Measurements from ENCODE around the gene KIF2C.

Gene KIF2C

GRCh38 chr1:44806704-44807363 lies 67.2 kb downstream of the KIF2C start, which contains the start of gene DYNLT4:
Gene DYNLT4 (minus strand): TSS chr1:44807351. CDS start chr1:44806668, 683 bp downstream.
- peak within 1 kb of the TSS; percentile 96 for H3K27ac ChIP-seq (ENCODE audit: poor library complexity, severe bottlenecking)
- H3K27me3 ChIP-seq (ENCODE audit: insufficient read depth, poor library complexity, severe bottlenecking): no peaks in the 10 kb centered on the region
- TF ChIP-seq CTCF (IDR thresholded peaks at IDR 0.05; ENCODE audit: poor library complexity, severe bottlenecking): no peak
- no peaks in the 10 kb centered on the region for H3K9me3 ChIP-seq (ENCODE audit: severe bottlenecking)
- peaks cover 45% of the 10 kb centered on the region for H3K36me3 ChIP-seq (ENCODE audit: low read depth)
- DNase-seq (ENCODE audit: low spot score) (no peak), ATAC-seq (ENCODE audit: low read depth) (peak; percentile 18)
- H3K4me3 ChIP-seq (ENCODE audit: severe bottlenecking): no peak within 1 kb of the TSS
- H3K4me1 ChIP-seq (ENCODE audit: insufficient read depth, poor library complexity, severe bottlenecking): peaks cover 28% of the 10 kb centered on the region

DNA sequence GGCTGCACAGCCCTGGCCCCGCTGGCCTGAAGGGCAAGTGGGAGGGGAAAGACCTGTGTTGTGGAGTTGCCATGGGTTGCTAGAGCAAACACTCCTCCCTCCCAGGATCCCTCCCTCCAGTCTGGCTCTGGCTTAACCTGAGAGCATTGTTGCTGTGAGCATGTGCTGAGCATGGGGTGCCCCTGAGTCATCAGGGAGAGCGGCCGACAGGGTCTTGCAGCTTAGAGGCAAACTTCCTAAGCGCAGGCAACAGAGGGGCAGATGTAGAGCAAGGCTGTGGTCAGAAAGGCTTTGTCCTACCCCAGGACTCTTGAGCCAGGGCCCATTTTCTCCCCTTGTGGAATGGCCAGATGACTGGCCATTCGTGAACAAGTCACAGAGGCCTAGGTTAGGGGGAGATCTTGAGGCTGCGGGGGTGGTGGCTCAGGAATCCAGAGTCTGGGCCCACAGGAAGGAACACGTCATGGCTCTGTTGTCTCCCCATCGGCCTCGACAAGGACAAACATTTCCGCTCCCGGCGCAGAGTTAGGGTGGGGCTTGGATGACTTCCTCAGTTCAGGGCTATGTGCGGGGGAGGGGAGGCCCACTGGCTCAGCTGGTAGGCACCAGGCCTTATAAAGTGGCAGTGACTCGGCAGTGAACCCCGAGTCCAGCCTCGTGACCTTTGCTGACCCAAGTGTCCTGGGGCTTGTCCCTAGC lies 67.9 kb downstream of the KIF2C start:
- H3K36me3 ChIP-seq (ENCODE audit: low read depth): peaks cover 38% of the 10 kb centered on the region
- ATAC-seq (ENCODE audit: low read depth) (peak; percentile 82), DNase-seq (ENCODE audit: low spot score) (peak; percentile 99)
- peaks cover 28% of the 10 kb centered on the region for H3K4me1 ChIP-seq (ENCODE audit: insufficient read depth, poor library complexity, severe bottlenecking)
- TF ChIP-seq CTCF (IDR thresholded peaks at IDR 0.05; ENCODE audit: poor library complexity, severe bottlenecking): no peak
- no peaks in the 10 kb centered on the region for H3K9me3 ChIP-seq (ENCODE audit: severe bottlenecking)
- H3K27ac ChIP-seq (ENCODE audit: poor library complexity, severe bottlenecking): peak overlapping the region; percentile 96
- H3K4me3 ChIP-seq (ENCODE audit: severe bottlenecking): no peak overlapping the region
- H3K27me3 ChIP-seq (ENCODE audit: insufficient read depth, poor library complexity, severe bottlenecking): no peaks in the 10 kb centered on the region

- no peak for DNase-seq (ENCODE audit: low spot score)
- Histone ChIP-seq H3K4me1 (ENCODE audit: insufficient read depth, poor library complexity, severe bottlenecking) (peaks cover 28% of the 10 kb centered on the region), H3K27ac (ENCODE audit: poor library complexity, severe bottlenecking) (peak within 1 kb of the TSS; percentile 96), H3K36me3 (ENCODE audit: low read depth) (peaks cover 30% of the 10 kb centered on the region), H3K27me3 (ENCODE audit: insufficient read depth, poor library complexity, severe bottlenecking) (no peaks in the 10 kb centered on the region), H3K9me3 (ENCODE audit: severe bottlenecking) (no peaks in the 10 kb centered on the region), H3K4me3 (ENCODE audit: severe bottlenecking) (no peak within 1 kb of the TSS)
- TF ChIP-seq CTCF (IDR thresholded peaks at IDR 0.05; ENCODE audit: poor library complexity, severe bottlenecking): no peak
- no peak for ATAC-seq (ENCODE audit: low read depth)
These were observed 68.7 kb downstream of the KIF2C start, which contains the start of gene BTBD19 for GRCh38 chr1:44808063-44808937. Gene BTBD19 (plus strand): TSS chr1:44808523. CDS start chr1:44808821, 298 bp downstream.

DNA sequence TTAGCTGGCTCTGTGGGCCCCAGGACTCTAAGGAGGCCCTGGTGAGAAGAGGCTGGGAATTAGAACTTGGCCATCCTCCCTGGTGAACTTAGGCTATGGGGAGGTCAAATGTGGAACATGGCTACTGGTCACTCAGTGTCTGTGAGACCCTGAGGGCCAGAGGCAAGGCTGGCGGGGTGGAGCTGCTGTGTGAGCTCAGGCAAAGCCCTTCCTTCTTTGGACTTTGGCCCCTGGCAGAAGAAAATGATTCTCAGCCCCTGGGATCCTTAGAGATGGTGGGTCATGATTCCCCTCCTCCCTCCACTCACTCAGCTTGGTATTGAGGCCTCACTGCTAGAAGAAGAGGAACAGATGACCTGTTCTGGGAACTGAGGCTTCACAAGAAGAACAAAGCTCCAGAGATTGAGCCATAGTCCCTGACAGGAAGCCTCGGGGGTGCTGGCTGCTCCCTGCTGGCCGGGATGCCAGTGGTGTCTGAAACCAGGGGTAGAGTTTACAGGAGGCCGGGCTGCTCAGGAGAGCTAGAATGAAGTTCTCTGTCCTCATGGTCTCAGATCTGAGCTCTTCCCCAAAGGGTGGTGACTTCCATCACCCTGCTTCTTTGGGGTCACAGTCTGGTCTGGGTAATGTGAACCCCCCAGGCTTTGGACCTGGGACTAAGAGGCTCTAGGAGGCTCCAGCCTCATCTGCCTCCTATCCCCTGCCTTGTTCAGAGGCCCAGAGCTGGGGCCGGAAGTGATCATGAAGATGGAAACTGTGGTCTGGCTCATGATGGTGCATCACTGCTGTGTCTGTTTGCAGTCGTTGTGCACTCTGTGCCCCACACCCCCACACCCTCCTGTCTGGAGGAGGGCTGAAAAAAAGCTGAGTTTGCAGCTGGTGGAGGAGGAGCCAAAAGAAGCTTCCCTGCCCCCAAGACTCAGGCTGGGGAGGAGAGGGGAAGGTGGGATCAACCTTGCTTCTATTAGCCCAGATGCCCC lies 69.6 kb downstream of the KIF2C start:
- peaks cover 31% of the 10 kb centered on the region for H3K4me1 ChIP-seq (ENCODE audit: insufficient read depth, poor library complexity, severe bottlenecking)
- ATAC-seq (ENCODE audit: low read depth): no peak
- H3K4me3 ChIP-seq (ENCODE audit: severe bottlenecking): no peak overlapping the region

More for the DNA sequence above, 69.6 kb downstream of the KIF2C start:
- H3K27ac ChIP-seq (ENCODE audit: poor library complexity, severe bottlenecking): peak overlapping the region; percentile 96
- no peaks in the 10 kb centered on the region for H3K9me3 ChIP-seq (ENCODE audit: severe bottlenecking)
- peaks cover 21% of the 10 kb centered on the region for H3K36me3 ChIP-seq (ENCODE audit: low read depth)
- DNase-seq (ENCODE audit: low spot score): no peak
- H3K27me3 ChIP-seq (ENCODE audit: insufficient read depth, poor library complexity, severe bottlenecking): no peaks in the 10 kb centered on the region
- TF ChIP-seq CTCF (IDR thresholded peaks at IDR 0.05; ENCODE audit: poor library complexity, severe bottlenecking): no peak

Data from RWPE2 (cell line).